T-helper 2 cell (primary cell): ENCODE data around the gene USP17L24.
"Not testable (repeated sequence)": the region's sequence is repeated elsewhere in the genome, so short reads cannot be mapped to it uniquely, and the experiment has no call there.

ENCODE experiments used
- DNase-seq, 5 experiments: peaks; one replicate each; pipeline versions ENCODE4 v3.0.0 to v3.0.0-alpha.2; 2012 to 2022
- total RNA-seq, 2 donors: gene quantifications; one replicate each; lab custom pipeline; 2026; lab: John Stamatoyannopoulos, UW

USP17L24 gene
- 0 reads per million in 2 donors for total RNA-seq

GRCh38 chr4:9324865-9325264 lies at the start of gene USP17L24:
USP17L24 (plus strand) TSS chr4:9325165; CDS start chr4:9325165, 0 bp downstream.
- not testable (repeated sequence) for DNase-seq

GRCh38 chr4:9324191-9324590 lies 774 bp upstream of the USP17L24 start:
- not testable (repeated sequence) for DNase-seq

DNA sequence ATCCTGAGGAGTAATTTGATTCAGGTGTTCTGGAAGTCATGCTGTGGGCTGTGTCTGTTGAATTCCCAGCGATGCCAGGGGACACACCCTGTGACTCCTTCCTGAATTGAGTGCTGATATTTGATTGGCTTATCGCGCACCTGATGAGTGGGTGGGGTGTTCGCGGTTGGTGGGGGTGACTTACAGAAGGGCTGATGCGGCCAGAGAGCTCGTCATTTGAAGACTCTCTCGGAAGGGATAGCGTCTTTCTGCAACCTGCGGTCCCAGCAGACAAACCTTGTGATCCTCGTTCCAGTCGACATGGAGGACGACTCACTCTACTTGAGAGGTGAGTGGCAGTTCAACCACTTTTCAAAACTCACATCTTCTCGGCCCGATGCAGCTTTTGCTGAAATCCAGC lies 4.6 kb downstream of the USP17L24 start, which contains the start of gene USP17L25:
USP17L25 (plus strand) TSS at position 301 of the 400 bp plus-strand sequence; CDS start at position 301, 0 bp downstream.
- not testable (repeated sequence) for DNase-seq

DNA sequence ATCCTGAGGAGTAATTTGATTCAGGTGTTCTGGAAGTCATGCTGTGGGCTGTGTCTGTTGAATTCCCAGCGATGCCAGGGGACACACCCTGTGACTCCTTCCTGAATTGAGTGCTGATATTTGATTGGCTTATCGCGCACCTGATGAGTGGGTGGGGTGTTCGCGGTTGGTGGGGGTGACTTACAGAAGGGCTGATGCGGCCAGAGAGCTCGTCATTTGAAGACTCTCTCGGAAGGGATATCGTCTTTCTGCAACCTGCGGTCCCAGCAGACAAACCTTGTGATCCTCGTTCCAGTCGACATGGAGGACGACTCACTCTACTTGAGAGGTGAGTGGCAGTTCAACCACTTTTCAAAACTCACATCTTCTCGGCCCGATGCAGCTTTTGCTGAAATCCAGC lies 9.4 kb downstream of the USP17L24 start, which contains the start of gene USP17L26:
USP17L26 (plus strand) TSS at position 301 of the 400 bp plus-strand sequence; CDS start at position 301, 0 bp downstream.
- not testable (repeated sequence) for DNase-seq

- DNase-seq: not testable (repeated sequence)
Measured at GRCh38 chr4:9339103-9339502, 14.1 kb downstream of the USP17L24 start, which contains the start of gene USP17L5. USP17L5 (plus strand) TSS chr4:9339403; CDS start chr4:9339403, 0 bp downstream.

GRCh38 chr4:9343848-9344247 lies 18.9 kb downstream of the USP17L24 start, which contains the start of gene USP17L27:
USP17L27 (plus strand) TSS chr4:9344148; CDS start chr4:9344148, 0 bp downstream.
- DNase-seq: not testable (repeated sequence)

- DNase-seq: not testable (repeated sequence)
Measured at GRCh38 chr4:9348593-9348992, 23.6 kb downstream of the USP17L24 start, which contains the start of gene USP17L28. USP17L28 (plus strand) TSS chr4:9348893; CDS start chr4:9348893, 0 bp downstream.

- DNase-seq: not testable (repeated sequence)
Measured at GRCh38 chr4:9350866-9351265, 25.9 kb downstream of the USP17L24 start.

DNA sequence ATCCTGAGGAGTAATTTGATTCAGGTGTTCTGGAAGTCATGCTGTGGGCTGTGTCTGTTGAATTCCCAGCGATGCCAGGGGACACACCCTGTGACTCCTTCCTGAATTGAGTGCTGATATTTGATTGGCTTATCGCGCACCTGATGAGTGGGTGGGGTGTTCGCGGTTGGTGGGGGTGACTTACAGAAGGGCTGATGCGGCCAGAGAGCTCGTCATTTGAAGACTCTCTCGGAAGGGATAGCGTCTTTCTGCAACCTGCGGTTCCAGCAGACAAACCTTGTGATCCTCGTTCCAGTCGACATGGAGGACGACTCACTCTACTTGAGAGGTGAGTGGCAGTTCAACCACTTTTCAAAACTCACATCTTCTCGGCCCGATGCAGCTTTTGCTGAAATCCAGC lies 28.4 kb downstream of the USP17L24 start, which contains the start of gene USP17L29:
USP17L29 (plus strand) TSS at position 301 of the 400 bp plus-strand sequence; CDS start at position 301, 0 bp downstream.
- not testable (repeated sequence) for DNase-seq

DNA sequence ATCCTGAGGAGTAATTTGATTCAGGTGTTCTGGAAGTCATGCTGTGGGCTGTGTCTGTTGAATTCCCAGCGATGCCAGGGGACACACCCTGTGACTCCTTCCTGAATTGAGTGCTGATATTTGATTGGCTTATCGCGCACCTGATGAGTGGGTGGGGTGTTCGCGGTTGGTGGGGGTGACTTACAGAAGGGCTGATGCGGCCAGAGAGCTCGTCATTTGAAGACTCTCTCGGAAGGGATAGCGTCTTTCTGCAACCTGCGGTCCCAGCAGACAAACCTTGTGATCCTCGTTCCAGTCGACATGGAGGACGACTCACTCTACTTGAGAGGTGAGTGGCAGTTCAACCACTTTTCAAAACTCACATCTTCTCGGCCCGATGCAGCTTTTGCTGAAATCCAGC lies 37.9 kb downstream of the USP17L24 start, which contains the start of gene USP17L30:
USP17L30 (plus strand) TSS at position 301 of the 400 bp plus-strand sequence; CDS start at position 301, 0 bp downstream.
- not testable (repeated sequence) for DNase-seq
